Esophagus muscularis mucosa (tissue), 3 donors: ENCODE results near the gene CAMTA1.

Source experiments
- POLR2AphosphoS5 ChIP-seq, 2 donors: sonication (generic); formaldehyde crosslinking; IDR thresholded peaks; one replicate each; pipeline ENCODE4 v1.6.1; 2017; ENCODE audit warnings: antibody characterized with exemption in 2 of 2
- TF ChIP-seq, protein P1 (sequence below), 3 experiments: fragments of 200-600 bp in 2 of 3; fragments of 450-650 bp in 1 of 3; sonication (generic) in 2 of 3; IDR thresholded peaks; one replicate each; pipeline ENCODE4 v1.5.1; 2017 to 2019; ENCODE audit warnings: antibody characterized with exemption in 3 of 3, mild to moderate bottlenecking in 2 of 3, moderate library complexity in 1 of 3

DNA sequence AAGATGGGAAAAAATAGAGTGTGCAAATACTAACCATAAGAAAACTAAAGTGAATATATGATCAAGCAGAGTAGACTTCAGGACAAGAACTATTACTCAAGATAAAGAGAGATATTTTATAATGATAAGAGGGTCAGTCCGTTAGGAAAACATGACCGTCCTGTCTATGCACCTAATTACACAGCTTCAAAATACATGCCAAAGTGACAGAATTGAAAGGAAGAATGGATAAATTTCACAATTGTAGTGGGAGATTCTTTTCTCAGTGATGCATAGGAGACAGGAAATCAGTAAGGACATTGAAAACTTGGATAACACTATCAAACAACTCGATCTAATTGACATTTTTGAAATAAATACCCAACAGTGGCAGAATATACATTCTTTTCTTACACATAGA lies 489.0 kb downstream of the CAMTA1 start:
- TF ChIP-seq, protein P1, sequence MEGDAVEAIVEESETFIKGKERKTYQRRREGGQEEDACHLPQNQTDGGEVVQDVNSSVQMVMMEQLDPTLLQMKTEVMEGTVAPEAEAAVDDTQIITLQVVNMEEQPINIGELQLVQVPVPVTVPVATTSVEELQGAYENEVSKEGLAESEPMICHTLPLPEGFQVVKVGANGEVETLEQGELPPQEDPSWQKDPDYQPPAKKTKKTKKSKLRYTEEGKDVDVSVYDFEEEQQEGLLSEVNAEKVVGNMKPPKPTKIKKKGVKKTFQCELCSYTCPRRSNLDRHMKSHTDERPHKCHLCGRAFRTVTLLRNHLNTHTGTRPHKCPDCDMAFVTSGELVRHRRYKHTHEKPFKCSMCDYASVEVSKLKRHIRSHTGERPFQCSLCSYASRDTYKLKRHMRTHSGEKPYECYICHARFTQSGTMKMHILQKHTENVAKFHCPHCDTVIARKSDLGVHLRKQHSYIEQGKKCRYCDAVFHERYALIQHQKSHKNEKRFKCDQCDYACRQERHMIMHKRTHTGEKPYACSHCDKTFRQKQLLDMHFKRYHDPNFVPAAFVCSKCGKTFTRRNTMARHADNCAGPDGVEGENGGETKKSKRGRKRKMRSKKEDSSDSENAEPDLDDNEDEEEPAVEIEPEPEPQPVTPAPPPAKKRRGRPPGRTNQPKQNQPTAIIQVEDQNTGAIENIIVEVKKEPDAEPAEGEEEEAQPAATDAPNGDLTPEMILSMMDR (IDR thresholded peaks at IDR 0.05), result no peak
- TF ChIP-seq POLR2AphosphoS5 (IDR thresholded peaks at IDR 0.05), result no peak
